ENCODE data around the gene SYNE2.

SYNE2 gene

GRCh38 chr14:64191756-64192155 is 339.0 kb downstream of the SYNE2 start:
- Histone ChIP-seq H3K9me3 (ENCODE audit: control insufficient read depth in 1 of 2, low read length in 2 of 2) (no peaks in the 10 kb centered on the region), H3K9ac (ENCODE audit: low read depth in 1 of 2, low read length in 2 of 2) (no peak overlapping the region), H3K4me1 (ENCODE audit: control insufficient read depth in 1 of 2, insufficient read depth in 2 of 2, low read length in 2 of 2) (peaks cover 4 to 6% of the 10 kb centered on the region in 2 donors), H3K4me3 (ENCODE audit: low read depth in 1 of 2, low read length in 2 of 2) (no peak overlapping the region), H3K27ac (ENCODE audit: low read depth, low read length) (no peak overlapping the region), H3K36me3 (ENCODE audit: control insufficient read depth in 1 of 2, insufficient read depth in 2 of 2, low read length in 2 of 2) (peaks cover 11 to 62% of the 10 kb centered on the region in 2 donors), H3K27me3 (ENCODE audit: control insufficient read depth in 1 of 2, insufficient read depth in 2 of 2, low read length in 2 of 2) (no peaks in the 10 kb centered on the region)

GRCh38 chr14:64193821-64194220 is 341.0 kb downstream of the SYNE2 start:
- H3K27me3 ChIP-seq (ENCODE audit: control insufficient read depth in 1 of 2, insufficient read depth in 2 of 2, low read length in 2 of 2) = no peaks in the 10 kb centered on the region
- H3K9me3 ChIP-seq (ENCODE audit: control insufficient read depth in 1 of 2, low read length in 2 of 2) = no peaks in the 10 kb centered on the region
- H3K9ac ChIP-seq (ENCODE audit: low read depth in 1 of 2, low read length in 2 of 2) = no peak overlapping the region
- peaks cover 4 to 6% of the 10 kb centered on the region in 2 donors for H3K4me1 ChIP-seq (ENCODE audit: control insufficient read depth in 1 of 2, insufficient read depth in 2 of 2, low read length in 2 of 2)
- peaks cover 3 to 57% of the 10 kb centered on the region in 2 donors for H3K36me3 ChIP-seq (ENCODE audit: control insufficient read depth in 1 of 2, insufficient read depth in 2 of 2, low read length in 2 of 2)
- H3K4me3 ChIP-seq (ENCODE audit: low read depth in 1 of 2, low read length in 2 of 2) = no peak overlapping the region
- no peak overlapping the region for H3K27ac ChIP-seq (ENCODE audit: low read depth, low read length)

GRCh38 chr14:64194404-64194803 is 341.6 kb downstream of the SYNE2 start:
- H3K9ac ChIP-seq (ENCODE audit: low read depth in 1 of 2, low read length in 2 of 2) = no peak overlapping the region
- no peaks in the 10 kb centered on the region for H3K27me3 ChIP-seq (ENCODE audit: control insufficient read depth in 1 of 2, insufficient read depth in 2 of 2, low read length in 2 of 2)
- no peaks in the 10 kb centered on the region for H3K9me3 ChIP-seq (ENCODE audit: control insufficient read depth in 1 of 2, low read length in 2 of 2)
- peaks cover 3 to 53% of the 10 kb centered on the region in 2 donors for H3K36me3 ChIP-seq (ENCODE audit: control insufficient read depth in 1 of 2, insufficient read depth in 2 of 2, low read length in 2 of 2)
- no peak overlapping the region for H3K27ac ChIP-seq (ENCODE audit: low read depth, low read length)
- H3K4me1 ChIP-seq (ENCODE audit: control insufficient read depth in 1 of 2, insufficient read depth in 2 of 2, low read length in 2 of 2) = peaks cover 4 to 6% of the 10 kb centered on the region in 2 donors
- no peak overlapping the region for H3K4me3 ChIP-seq (ENCODE audit: low read depth in 1 of 2, low read length in 2 of 2)

GRCh38 chr14:64195199-64195598 is 342.4 kb downstream of the SYNE2 start:
- H3K27me3 ChIP-seq (ENCODE audit: control insufficient read depth in 1 of 2, insufficient read depth in 2 of 2, low read length in 2 of 2) = no peaks in the 10 kb centered on the region

DNA sequence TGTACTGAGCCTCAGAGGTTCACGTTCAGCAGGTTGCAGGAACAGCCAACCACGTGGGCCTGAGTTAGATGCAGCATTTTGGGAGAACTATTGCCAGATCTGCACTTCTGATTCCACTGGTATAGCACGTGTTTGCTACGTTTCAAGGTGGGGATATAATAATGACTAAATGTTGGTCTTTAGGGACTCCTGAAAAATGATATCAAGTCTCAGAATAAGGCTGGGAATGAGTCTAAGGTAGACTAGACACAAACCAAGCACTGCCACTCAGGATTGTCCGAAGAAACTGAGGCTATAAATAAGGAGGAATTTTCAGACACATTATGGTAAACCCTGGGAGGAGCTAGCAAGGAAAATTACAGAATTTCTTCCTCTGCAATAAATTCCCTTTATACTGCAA is 343.3 kb downstream of the SYNE2 start:
- no peaks in the 10 kb centered on the region for H3K9me3 ChIP-seq (ENCODE audit: control insufficient read depth in 1 of 2, low read length in 2 of 2)
- peak overlapping the region; percentile 11 for H3K27ac ChIP-seq (ENCODE audit: low read depth, low read length)
- no peaks in the 10 kb centered on the region for H3K27me3 ChIP-seq (ENCODE audit: control insufficient read depth in 1 of 2, insufficient read depth in 2 of 2, low read length in 2 of 2)
- peaks cover 4 to 6% of the 10 kb centered on the region in 2 donors for H3K4me1 ChIP-seq (ENCODE audit: control insufficient read depth in 1 of 2, insufficient read depth in 2 of 2, low read length in 2 of 2)
- no peak overlapping the region for H3K4me3 ChIP-seq (ENCODE audit: low read depth in 1 of 2, low read length in 2 of 2)
- H3K9ac ChIP-seq (ENCODE audit: low read depth in 1 of 2, low read length in 2 of 2) = no peak overlapping the region
- peaks cover 3 to 39% of the 10 kb centered on the region in 2 donors for H3K36me3 ChIP-seq (ENCODE audit: control insufficient read depth in 1 of 2, insufficient read depth in 2 of 2, low read length in 2 of 2)

More at GRCh38 chr14:64195199-64195598, 342.4 kb downstream of the SYNE2 start:
- Histone ChIP-seq H3K27ac (ENCODE audit: low read depth, low read length) (no peak overlapping the region), H3K36me3 (ENCODE audit: control insufficient read depth in 1 of 2, insufficient read depth in 2 of 2, low read length in 2 of 2) (peaks cover 3 to 46% of the 10 kb centered on the region in 2 donors), H3K4me1 (ENCODE audit: control insufficient read depth in 1 of 2, insufficient read depth in 2 of 2, low read length in 2 of 2) (peaks cover 4 to 6% of the 10 kb centered on the region in 2 donors), H3K4me3 (ENCODE audit: low read depth in 1 of 2, low read length in 2 of 2) (no peak overlapping the region), H3K9me3 (ENCODE audit: control insufficient read depth in 1 of 2, low read length in 2 of 2) (no peaks in the 10 kb centered on the region), H3K9ac (ENCODE audit: low read depth in 1 of 2, low read length in 2 of 2) (no peak overlapping the region)

- Histone ChIP-seq H3K27me3 (ENCODE audit: control insufficient read depth in 1 of 2, insufficient read depth in 2 of 2, low read length in 2 of 2) (no peaks in the 10 kb centered on the region), H3K9ac (ENCODE audit: low read depth in 1 of 2, low read length in 2 of 2) (peak overlapping the region; percentile 10 to 31), H3K4me1 (ENCODE audit: control insufficient read depth in 1 of 2, insufficient read depth in 2 of 2, low read length in 2 of 2) (peaks cover 4 to 6% of the 10 kb centered on the region in 2 donors), H3K27ac (ENCODE audit: low read depth, low read length) (no peak overlapping the region), H3K9me3 (ENCODE audit: control insufficient read depth in 1 of 2, low read length in 2 of 2) (no peaks in the 10 kb centered on the region), H3K36me3 (ENCODE audit: control insufficient read depth in 1 of 2, insufficient read depth in 2 of 2, low read length in 2 of 2) (peaks cover 0 to 35% of the 10 kb centered on the region in 2 donors), H3K4me3 (ENCODE audit: low read depth in 1 of 2, low read length in 2 of 2) (peak overlapping the region; percentile 50 to 55)
These were observed 344.1 kb downstream of the SYNE2 start for GRCh38 chr14:64196814-64197411.

- Histone ChIP-seq H3K27ac (ENCODE audit: low read depth, low read length) (no peak overlapping the region), H3K4me3 (ENCODE audit: low read depth in 1 of 2, low read length in 2 of 2) (no peak overlapping the region), H3K27me3 (ENCODE audit: control insufficient read depth in 1 of 2, insufficient read depth in 2 of 2, low read length in 2 of 2) (no peaks in the 10 kb centered on the region), H3K9ac (ENCODE audit: low read depth in 1 of 2, low read length in 2 of 2) (no peak overlapping the region), H3K9me3 (ENCODE audit: control insufficient read depth in 1 of 2, low read length in 2 of 2) (no peaks in the 10 kb centered on the region), H3K4me1 (ENCODE audit: control insufficient read depth in 1 of 2, insufficient read depth in 2 of 2, low read length in 2 of 2) (peaks cover 4 to 6% of the 10 kb centered on the region in 2 donors), H3K36me3 (ENCODE audit: control insufficient read depth in 1 of 2, insufficient read depth in 2 of 2, low read length in 2 of 2) (peaks cover 0 to 27% of the 10 kb centered on the region in 2 donors)
These were observed 345.2 kb downstream of the SYNE2 start for GRCh38 chr14:64197996-64198395.

DNA sequence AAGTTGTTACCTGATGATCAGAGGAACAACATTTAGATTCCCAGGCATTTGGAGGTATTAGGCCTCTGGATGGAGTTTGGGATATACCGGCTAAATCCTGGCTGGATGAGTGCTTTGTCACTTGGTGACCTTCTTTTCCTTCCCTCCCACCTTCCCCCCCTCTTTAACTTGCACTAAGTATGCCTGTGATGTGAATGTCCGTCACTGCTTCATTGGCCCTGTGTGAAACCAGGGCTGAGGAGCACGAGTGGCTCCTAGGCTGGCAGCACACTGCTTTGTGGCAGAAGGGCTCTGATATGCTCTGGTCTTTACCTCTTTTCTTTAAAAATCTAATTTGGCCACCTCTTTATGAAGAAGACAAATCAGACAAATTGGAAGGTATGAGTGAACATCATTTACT is 345.7 kb downstream of the SYNE2 start:
- no peak overlapping the region for H3K4me3 ChIP-seq (ENCODE audit: low read depth in 1 of 2, low read length in 2 of 2)
- no peak overlapping the region for H3K9ac ChIP-seq (ENCODE audit: low read depth in 1 of 2, low read length in 2 of 2)
- peaks cover 0 to 26% of the 10 kb centered on the region in 2 donors for H3K36me3 ChIP-seq (ENCODE audit: control insufficient read depth in 1 of 2, insufficient read depth in 2 of 2, low read length in 2 of 2)
- no peaks in the 10 kb centered on the region for H3K27me3 ChIP-seq (ENCODE audit: control insufficient read depth in 1 of 2, insufficient read depth in 2 of 2, low read length in 2 of 2)
- H3K9me3 ChIP-seq (ENCODE audit: control insufficient read depth in 1 of 2, low read length in 2 of 2) = no peaks in the 10 kb centered on the region
- H3K27ac ChIP-seq (ENCODE audit: low read depth, low read length) = no peak overlapping the region
- peaks cover 4 to 6% of the 10 kb centered on the region in 2 donors for H3K4me1 ChIP-seq (ENCODE audit: control insufficient read depth in 1 of 2, insufficient read depth in 2 of 2, low read length in 2 of 2)

DNA sequence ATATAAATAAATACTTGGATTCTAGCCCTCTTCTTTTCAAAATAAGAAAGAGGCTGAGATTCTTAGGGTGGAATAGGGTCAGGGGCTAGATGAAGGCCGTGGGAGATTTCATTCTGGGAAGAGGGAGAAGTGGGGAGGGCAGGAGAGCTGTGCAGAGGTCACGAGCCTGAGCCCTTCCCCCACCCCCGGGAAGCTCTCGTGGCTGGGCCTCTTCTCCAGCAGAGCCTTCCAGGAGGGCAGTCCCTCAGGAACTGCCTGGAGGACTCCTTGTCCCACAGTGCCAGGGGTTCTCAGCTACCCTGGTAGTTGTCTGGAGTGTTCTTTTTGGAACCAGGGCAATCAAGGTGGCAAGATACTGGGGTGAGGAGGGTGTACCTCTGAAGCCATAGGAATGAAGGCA is 347.4 kb downstream of the SYNE2 start:
- no peak overlapping the region for H3K27ac ChIP-seq (ENCODE audit: low read depth, low read length)
- H3K9ac ChIP-seq (ENCODE audit: low read depth in 1 of 2, low read length in 2 of 2) = no peak overlapping the region
- no peaks in the 10 kb centered on the region for H3K27me3 ChIP-seq (ENCODE audit: control insufficient read depth in 1 of 2, insufficient read depth in 2 of 2, low read length in 2 of 2)
- no peaks in the 10 kb centered on the region for H3K9me3 ChIP-seq (ENCODE audit: control insufficient read depth in 1 of 2, low read length in 2 of 2)
- H3K4me1 ChIP-seq (ENCODE audit: control insufficient read depth in 1 of 2, insufficient read depth in 2 of 2, low read length in 2 of 2) = peaks cover 3 to 6% of the 10 kb centered on the region in 2 donors
- H3K4me3 ChIP-seq (ENCODE audit: low read depth in 1 of 2, low read length in 2 of 2) = no peak overlapping the region
- peaks cover 0 to 22% of the 10 kb centered on the region in 2 donors for H3K36me3 ChIP-seq (ENCODE audit: control insufficient read depth in 1 of 2, insufficient read depth in 2 of 2, low read length in 2 of 2)

DNA sequence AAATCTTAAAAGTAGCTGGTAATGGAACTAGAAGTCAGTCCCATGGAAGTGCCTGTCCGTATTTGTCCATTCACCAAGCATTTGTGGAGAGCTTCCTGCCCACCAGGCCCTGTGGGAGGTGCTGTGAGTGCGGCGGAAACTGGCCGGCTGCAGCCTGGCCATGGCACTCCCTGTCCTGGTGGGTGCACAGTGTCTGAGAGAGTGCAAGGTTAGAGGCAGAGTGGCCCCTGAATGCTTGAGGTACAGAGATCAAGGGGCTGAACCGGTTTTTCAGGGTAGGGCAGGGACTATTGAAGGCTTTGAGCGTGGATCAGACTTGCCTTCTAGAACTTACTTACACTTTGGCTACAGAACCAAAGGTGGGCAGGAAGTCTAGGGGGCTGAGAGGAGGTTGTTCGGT is 348.5 kb downstream of the SYNE2 start:
- Histone ChIP-seq H3K27ac (ENCODE audit: low read depth, low read length) (no peak overlapping the region), H3K4me3 (ENCODE audit: low read depth in 1 of 2, low read length in 2 of 2) (no peak overlapping the region), H3K9me3 (ENCODE audit: control insufficient read depth in 1 of 2, low read length in 2 of 2) (no peaks in the 10 kb centered on the region), H3K27me3 (ENCODE audit: control insufficient read depth in 1 of 2, insufficient read depth in 2 of 2, low read length in 2 of 2) (no peaks in the 10 kb centered on the region), H3K36me3 (ENCODE audit: control insufficient read depth in 1 of 2, insufficient read depth in 2 of 2, low read length in 2 of 2) (peaks cover 0 to 16% of the 10 kb centered on the region in 2 donors), H3K4me1 (ENCODE audit: control insufficient read depth in 1 of 2, insufficient read depth in 2 of 2, low read length in 2 of 2) (no peaks in the 10 kb centered on the region), H3K9ac (ENCODE audit: low read depth in 1 of 2, low read length in 2 of 2) (no peak overlapping the region)
